IPS-20b (cell line): ENCODE data around the gene C16orf54.
"Not testable (repeated sequence)": the region's sequence is repeated elsewhere in the genome, so short reads cannot be mapped to it uniquely, and the experiment has no call there.

Experiments
- H3K27ac ChIP-seq: one replicate; pipeline ENCODE4 v1.5.1; 2013; ENCODE audit warnings: low read length
- H3K27me3 ChIP-seq: 2 replicates; pipeline ENCODE4 v1.6.1; 2013; ENCODE audit warnings: mild to moderate bottlenecking, low read length, inconsistent platforms; ENCODE audit not compliant: insufficient read depth
- H3K36me3 ChIP-seq: 2 replicates; pipeline ENCODE4 v1.6.1; 2013; ENCODE audit warnings: low read depth, mild to moderate bottlenecking, inconsistent platforms, low read length, moderate library complexity; ENCODE audit not compliant: insufficient read depth
- H3K4me1 ChIP-seq: 2 replicates; pipeline ENCODE4 v1.6.1; 2013; ENCODE audit warnings: mild to moderate bottlenecking, control low read depth, inconsistent platforms, low read length, moderate library complexity; ENCODE audit not compliant: insufficient read depth
- H3K4me3 ChIP-seq: 2 replicates; pipeline ENCODE4 v1.5.1; 2013; ENCODE audit warnings: mild to moderate bottlenecking, low read length, inconsistent platforms
- H3K9ac ChIP-seq: 2 replicates; pipeline ENCODE4 v1.6.1; 2013; ENCODE audit warnings: low read depth, mild to moderate bottlenecking, inconsistent platforms, low read length, moderate library complexity
- H3K9me3 ChIP-seq: 2 replicates; pipeline ENCODE4 v1.6.1; 2013; ENCODE audit warnings: mild to moderate bottlenecking, low read depth, low read length, inconsistent platforms; ENCODE audit not compliant: insufficient read depth

C16orf54 gene

GRCh38 chr16:29783094-29783953, 37.5 kb upstream of the C16orf54 start:
- not testable (repeated sequence) for H3K9me3 ChIP-seq, H3K4me3 ChIP-seq, H3K9ac ChIP-seq, H3K36me3 ChIP-seq, H3K4me1 ChIP-seq, H3K27ac ChIP-seq
- H3K27me3 ChIP-seq, result peaks cover 40% of the 10 kb centered on the region

GRCh38 chr16:29779474-29779873, 33.7 kb upstream of the C16orf54 start:
- Histone ChIP-seq H3K4me1 (0 out of 2 replicates have a peak, but pooled peaks cover 5% of the 10 kb centered on the region), H3K4me3 (no peak overlapping the region), H3K27me3 (peaks cover 32% of the 10 kb centered on the region), H3K36me3 (no peaks in the 10 kb centered on the region), H3K9ac (no peak overlapping the region), H3K9me3 (no peaks in the 10 kb centered on the region), H3K27ac (no peak overlapping the region)

- no peaks in the 10 kb centered on the region for H3K9me3 ChIP-seq
- no peaks in the 10 kb centered on the region for H3K36me3 ChIP-seq
- no peak within 1 kb of the TSS for H3K4me3 ChIP-seq
- no peak within 1 kb of the TSS for H3K9ac ChIP-seq
- H3K27me3 ChIP-seq, result peaks cover 32% of the 10 kb centered on the region
- H3K4me1 ChIP-seq, result 0 out of 2 replicates have a peak, but pooled peaks cover 5% of the 10 kb centered on the region
- H3K27ac ChIP-seq, result no peak within 1 kb of the TSS
Observed at GRCh38 chr16:29777576-29778350, 32.0 kb upstream of the C16orf54 start, which contains the start of gene ZG16. TSS of gene ZG16 (plus strand) at chr16:29778256. CDS start at chr16:29779267, 1,011 bp downstream.

DNA sequence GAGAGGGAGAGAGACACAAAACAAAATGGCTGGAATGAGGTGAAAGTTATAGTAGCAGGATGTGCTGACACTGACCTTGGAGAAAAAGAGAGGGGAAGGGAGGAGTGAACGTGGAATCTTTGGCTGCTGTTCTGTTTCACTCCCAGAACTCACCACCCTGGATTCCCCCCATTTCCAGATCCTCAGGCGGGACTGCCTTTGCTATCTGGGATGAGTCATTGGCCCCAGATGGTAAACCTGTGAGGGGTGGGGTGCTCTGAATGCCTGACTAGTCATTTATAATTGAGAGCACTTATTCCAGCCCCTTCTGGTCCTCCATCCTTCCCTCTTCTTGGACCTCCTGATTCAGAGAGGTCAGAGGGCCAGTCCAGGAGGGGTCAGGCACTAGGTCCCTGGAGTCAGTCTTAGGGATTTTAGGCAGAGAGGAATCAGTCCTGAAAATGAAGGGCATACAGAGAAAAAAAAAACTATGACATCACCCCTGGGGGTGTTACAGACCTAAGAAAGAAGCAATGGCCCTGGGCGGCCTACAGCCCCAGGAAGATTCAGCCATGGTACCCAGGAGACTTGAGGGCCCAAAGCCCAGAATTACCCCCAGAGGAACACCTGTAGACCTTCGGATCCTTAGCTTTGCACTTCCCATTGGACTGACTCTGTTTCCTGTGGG, 30.1 kb upstream of the C16orf54 start:
- no peaks in the 10 kb centered on the region for H3K9me3 ChIP-seq
- H3K4me1 ChIP-seq, result 0 out of 2 replicates have a peak, but pooled peaks cover 5% of the 10 kb centered on the region
- H3K27ac ChIP-seq, result no peak overlapping the region
- peaks cover 22% of the 10 kb centered on the region for H3K27me3 ChIP-seq
- H3K4me3 ChIP-seq, result no peak overlapping the region
- no peak overlapping the region for H3K9ac ChIP-seq
- no peaks in the 10 kb centered on the region for H3K36me3 ChIP-seq

DNA sequence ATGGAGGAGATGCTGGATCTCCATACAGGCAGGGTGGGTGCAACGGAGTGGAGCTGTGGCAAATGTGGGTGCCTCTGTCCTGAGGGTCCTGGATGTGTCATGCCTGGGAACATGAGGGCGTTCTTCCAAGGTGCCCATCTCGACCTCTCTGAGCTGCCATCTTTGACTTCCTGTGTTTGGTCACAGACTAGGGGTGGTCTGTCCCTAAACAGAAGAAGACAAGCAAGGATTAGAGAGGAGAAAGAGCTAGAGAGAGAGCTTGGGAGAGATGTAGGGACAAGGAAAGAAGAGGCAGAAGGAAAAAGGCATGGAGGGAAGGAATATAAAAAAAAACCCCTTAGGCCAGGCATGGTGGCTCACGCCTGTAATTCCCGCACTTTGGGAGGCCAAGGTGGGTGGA, 28.9 kb upstream of the C16orf54 start:
- 0 out of 2 replicates have a peak, but pooled peaks cover 5% of the 10 kb centered on the region for H3K4me1 ChIP-seq
- no peak overlapping the region for H3K27ac ChIP-seq
- H3K4me3 ChIP-seq, result no peak overlapping the region
- H3K36me3 ChIP-seq, result no peaks in the 10 kb centered on the region
- H3K9me3 ChIP-seq, result no peaks in the 10 kb centered on the region
- H3K9ac ChIP-seq, result no peak overlapping the region
- H3K27me3 ChIP-seq, result peaks cover 14% of the 10 kb centered on the region

DNA sequence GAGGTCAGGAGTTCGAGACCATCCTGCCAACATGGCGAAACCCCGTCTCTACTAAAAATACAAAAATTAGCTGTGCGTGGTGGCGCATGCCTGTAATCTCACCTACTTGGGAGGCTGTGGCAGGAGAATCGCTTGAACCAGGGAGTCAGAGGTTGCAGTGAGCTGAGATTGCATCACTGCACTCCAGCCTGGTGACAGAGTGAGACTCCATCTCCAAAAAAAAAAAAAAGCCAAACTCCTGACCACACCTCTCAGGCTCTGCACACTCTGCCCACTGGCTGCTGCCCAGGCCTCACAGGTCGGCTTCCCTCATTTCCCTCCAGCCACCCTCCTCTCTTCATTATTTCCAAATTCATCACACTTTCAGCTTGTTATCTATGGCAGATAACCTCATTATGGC, 26.5 kb upstream of the C16orf54 start:
- not testable (repeated sequence) for H3K4me1 ChIP-seq, H3K27ac ChIP-seq, H3K36me3 ChIP-seq, H3K4me3 ChIP-seq, H3K27me3 ChIP-seq, H3K9ac ChIP-seq, H3K9me3 ChIP-seq

DNA sequence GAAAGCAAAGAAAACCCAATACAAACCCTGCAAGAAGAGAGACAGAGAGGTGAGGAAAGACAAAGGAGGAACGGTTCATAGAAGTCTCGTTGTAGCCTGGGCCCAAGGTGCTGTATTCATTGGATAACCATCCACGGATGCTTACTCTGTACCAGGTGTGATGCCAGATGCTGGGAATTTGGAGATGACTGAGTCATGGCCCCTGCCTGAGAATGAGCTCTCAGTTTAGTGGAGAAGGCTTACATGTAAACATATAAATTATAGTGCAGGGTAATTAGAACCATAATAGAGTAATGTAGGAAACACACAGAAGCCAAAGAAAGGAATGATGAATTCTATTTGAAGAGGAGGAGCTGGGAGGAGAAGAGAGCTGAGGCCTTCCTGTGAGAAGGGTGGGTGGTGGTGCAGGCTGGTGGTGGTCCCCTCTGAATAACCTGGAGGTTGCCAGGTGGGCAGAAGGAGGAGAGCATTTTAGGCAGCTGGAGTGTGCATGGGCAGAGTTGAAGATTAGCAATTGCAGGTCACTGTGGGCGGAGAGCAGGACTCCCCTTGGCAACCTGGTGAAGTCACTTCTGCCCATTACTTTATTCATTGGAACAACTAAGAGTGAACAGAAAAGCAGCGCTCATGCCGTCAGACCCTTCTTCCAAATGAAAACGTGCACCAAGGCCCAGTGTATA, 24.6 kb upstream of the C16orf54 start:
- H3K9me3 ChIP-seq, result no peaks in the 10 kb centered on the region
- no peak overlapping the region for H3K9ac ChIP-seq
- H3K27me3 ChIP-seq, result no peaks in the 10 kb centered on the region
- H3K36me3 ChIP-seq, result no peaks in the 10 kb centered on the region
- H3K4me1 ChIP-seq, result no peaks in the 10 kb centered on the region
- no peak overlapping the region for H3K27ac ChIP-seq
- no peak overlapping the region for H3K4me3 ChIP-seq

DNA sequence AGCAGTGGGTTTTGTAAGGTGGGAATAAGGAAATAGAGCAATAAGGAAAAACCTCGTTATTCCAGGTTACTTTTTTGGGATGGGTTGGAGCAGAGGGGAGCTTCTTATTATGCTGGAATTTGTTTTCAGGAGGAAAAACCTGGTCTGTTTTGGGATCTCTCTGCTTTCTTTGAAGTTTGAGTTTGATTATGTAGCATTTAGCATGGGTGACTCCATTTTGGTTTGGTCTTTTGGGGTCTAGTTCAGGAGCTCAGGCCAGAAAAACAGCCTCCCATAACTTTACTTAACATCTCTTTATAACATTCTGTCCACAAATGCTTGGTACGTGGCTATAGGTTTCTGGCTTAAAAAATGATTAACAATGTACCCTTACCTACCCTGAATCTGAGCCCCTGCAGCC, 23.7 kb upstream of the C16orf54 start:
- no peaks in the 10 kb centered on the region for H3K9me3 ChIP-seq
- H3K4me1 ChIP-seq, result no peaks in the 10 kb centered on the region
- no peaks in the 10 kb centered on the region for H3K27me3 ChIP-seq
- H3K27ac ChIP-seq, result no peak overlapping the region
- no peak overlapping the region for H3K4me3 ChIP-seq
- H3K9ac ChIP-seq, result no peak overlapping the region
- H3K36me3 ChIP-seq, result no peaks in the 10 kb centered on the region

DNA sequence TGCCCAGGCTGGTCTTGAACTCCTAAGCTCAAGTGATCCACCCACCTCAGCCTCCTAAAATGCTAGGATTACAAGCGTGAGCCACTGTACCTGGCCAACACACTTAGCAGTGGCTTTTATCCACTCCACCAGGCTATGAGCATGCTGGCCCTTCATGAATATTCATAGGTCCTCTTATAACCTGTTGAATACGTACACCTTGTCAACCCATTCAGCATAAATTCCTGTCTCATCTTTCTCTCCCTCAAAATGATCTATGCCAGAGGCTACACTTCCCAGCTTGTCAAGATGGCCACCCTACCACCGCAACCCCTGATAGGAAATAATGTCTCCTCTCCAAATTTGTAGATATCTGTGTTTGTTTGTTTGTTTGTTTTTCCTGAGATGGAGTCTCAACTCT, 21.3 kb upstream of the C16orf54 start:
- Histone ChIP-seq H3K9me3 (no peaks in the 10 kb centered on the region), H3K9ac (no peak overlapping the region), H3K4me3 (no peak overlapping the region), H3K36me3 (no peaks in the 10 kb centered on the region), H3K27ac (no peak overlapping the region), H3K4me1 (no peaks in the 10 kb centered on the region), H3K27me3 (no peaks in the 10 kb centered on the region)

DNA sequence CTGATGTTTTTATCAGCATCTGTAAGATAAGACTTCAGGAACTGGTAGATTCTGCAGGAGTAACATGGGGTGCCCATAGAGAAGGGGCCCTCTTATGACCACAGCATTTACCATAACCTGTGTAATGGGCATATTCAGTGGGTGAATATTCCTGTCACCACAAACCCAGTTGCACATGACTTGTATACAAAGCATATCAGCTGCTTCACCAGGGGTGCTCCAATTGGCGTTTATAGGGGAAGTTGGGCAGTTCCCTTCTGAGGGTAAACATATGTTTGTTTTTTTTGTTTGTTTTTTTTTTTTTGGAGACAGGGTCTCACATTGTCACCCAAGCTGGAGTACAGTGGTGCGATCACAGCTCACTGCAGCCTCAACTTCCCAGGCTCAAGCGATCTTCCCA, 20.8 kb upstream of the C16orf54 start:
- Histone ChIP-seq H3K4me1 (no peaks in the 10 kb centered on the region), H3K27me3 (no peaks in the 10 kb centered on the region), H3K9me3 (no peaks in the 10 kb centered on the region), H3K4me3 (no peak overlapping the region), H3K36me3 (no peaks in the 10 kb centered on the region), H3K9ac (no peak overlapping the region), H3K27ac (no peak overlapping the region)
